IPS-18c (cell line): ENCODE results near the gene SP110.

ENCODE experiments used
- H3K4me3 ChIP-seq: 2 replicates; pipeline ENCODE4 v1.7.0; 2013; ENCODE audit warnings: low read depth, mild to moderate bottlenecking, low read length, moderate library complexity; ENCODE audit not compliant: insufficient read depth
- H3K9me3 ChIP-seq: one replicate; pipeline ENCODE4 v1.6.1; 2013; ENCODE audit warnings: mild to moderate bottlenecking, low read length, moderate library complexity; ENCODE audit not compliant: control insufficient read depth, insufficient read depth

Gene SP110

DNA sequence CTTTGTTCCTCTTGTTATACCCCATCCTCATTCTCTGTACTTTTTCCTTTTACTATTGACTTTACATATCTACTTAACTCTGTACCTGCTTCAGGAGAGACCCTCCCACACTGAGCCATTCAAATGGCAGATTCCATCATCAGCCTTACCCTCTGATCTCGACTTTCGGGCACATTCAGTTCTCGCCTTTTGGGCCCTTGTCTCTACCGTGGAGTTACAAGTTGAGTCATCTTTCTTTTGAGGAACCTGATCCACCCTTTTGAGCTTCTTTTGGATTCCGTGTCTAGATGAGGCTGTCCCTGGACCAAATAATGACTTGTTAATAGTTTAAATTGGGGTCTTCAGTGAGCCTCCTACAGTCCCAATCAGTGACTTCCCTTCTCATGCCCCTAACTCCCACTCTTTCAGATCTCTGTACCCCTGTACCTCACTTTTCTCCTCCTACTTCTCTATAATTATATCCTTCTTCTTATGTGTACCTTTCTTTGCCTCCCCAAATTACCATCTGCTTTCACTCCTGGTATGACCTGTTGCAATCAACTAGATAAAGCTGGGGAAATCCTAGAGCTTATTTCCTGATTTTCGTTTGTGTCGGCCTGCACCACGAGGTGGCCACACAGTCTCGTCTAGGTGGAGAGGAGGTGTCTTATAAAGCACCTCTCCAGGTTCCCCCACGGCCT lies 17.2 kb downstream of the SP110 start:
- no peak overlapping the region for H3K4me3 ChIP-seq

DNA sequence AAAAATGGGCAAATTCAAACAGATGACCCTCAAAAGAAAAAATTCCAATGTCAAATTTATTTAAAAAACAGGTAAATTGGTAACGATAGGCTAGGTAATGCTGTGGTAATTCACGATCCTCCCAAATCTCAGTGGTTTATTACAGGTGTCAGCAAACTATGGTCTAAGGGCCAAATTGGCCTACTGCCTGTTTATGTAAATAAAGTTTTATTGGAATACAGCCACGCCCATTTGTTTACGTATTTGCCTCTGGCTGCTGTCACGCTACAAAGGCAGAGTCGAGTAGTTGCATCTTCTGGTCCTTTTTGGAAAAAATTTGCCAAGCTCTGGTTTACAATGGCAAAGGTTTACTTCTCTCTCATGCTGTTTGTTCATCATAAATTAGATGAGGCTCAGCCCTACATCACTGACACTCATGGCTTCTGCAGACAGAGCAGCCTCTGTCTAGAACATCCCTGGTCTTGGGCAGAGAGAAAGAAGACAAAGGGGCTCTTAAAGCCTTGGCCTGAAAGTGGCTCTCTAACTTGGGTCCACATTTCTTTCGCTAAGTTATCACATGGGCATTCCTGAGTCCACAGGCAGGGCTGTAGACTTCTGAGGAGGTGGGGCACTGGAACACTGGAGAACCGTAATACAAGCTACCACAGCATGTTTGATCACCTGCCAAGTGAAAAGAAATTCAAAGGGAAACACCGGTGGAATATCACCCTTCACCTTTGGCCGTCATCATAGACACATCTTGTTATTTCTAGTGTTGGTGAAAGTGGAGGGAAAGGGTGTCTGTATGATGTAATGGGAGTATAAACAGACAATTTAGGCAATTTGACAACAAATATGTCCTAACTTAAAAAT lies 34.8 kb downstream of the SP110 start:
- no peaks in the 10 kb centered on the region for H3K9me3 ChIP-seq
- no peak overlapping the region for H3K4me3 ChIP-seq

More for the DNA sequence above, 17.2 kb downstream of the SP110 start:
- H3K9me3 ChIP-seq, result no peaks in the 10 kb centered on the region

DNA sequence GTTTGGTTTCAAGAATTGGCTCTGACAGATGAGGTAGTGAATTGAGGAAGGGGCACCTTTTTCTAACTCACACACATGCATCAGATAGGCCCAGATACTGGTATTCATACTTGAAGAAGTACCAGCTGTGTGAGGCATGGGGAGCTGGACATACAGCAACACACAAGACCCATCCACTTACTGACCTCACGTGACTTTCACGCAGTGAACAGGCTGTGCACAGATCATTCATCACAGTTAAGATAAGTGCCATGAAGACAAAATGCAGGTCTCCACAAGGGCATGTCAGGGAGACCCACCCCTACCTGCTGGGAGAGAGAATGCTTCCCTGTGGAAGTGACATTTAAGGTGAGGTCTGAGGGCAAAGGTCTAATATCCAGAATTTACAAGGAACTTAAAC lies 38.6 kb downstream of the SP110 start:
- no peak overlapping the region for H3K4me3 ChIP-seq
- H3K9me3 ChIP-seq, result no peaks in the 10 kb centered on the region

DNA sequence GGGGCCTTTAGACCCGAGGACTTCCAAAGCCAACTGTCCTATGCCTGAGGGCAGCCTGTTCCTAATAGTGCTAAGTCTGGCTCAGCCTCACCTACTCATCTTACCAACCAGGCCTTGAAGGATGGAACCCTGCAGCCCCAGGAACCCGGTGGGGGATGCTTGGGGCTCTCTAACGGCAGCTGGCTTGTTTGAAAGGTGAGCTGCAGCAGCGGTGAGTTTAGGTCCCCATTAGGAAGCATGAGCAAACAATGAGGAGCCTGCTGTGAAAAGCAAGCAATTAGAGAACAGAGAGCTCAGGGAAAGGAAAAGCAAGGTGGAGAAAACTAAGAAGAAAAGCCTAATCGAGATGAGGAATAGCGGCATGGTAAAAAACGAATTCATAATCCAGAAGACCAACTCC lies 39.9 kb downstream of the SP110 start:
- Histone ChIP-seq H3K4me3 (no peak overlapping the region), H3K9me3 (no peaks in the 10 kb centered on the region)

DNA sequence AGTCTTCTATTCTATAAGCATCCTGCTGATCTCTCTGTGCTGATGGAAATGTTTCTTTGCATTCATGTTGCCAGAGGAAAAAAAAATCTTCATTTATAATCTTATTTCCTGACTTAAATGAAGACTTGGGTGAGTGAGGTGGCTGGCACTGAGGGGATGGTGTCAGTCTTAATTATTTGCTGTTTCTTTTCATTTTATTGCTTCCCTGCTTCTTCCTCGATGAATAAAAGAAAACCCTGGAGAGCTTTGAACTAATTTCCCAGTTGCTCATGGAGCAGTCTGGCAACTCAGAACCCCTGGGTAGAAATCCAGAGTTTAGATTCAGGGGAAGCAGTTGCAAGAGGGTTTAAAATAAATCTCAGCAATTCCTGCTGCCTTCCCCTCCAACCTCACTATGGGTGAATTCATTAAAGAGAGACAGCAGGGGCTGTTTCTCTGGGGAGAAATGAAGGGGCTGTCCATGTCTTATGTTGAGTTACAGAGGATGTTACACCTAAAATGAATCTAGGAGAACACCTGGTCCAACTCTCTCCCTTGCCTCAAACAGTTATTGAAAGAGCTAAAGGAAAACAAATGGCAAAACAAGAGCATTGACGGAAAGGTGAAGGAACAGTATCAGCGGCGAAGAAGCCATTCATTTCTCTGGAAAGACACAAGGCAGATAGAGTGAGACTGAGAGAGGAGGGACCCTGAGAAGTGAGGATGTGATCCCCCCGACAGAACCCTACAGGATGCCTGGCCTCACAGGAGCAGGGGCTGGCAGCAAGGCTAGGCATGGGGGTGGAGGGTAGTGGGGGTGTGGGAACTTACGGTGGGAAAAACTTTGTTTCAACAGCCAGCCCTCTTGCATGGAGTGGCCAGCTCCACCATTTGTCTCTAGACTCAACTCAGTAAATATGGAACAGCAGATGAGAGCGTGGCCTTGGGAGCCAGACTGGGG lies 41.0 kb downstream of the SP110 start:
- no peak overlapping the region for H3K4me3 ChIP-seq
- H3K9me3 ChIP-seq, result no peaks in the 10 kb centered on the region

DNA sequence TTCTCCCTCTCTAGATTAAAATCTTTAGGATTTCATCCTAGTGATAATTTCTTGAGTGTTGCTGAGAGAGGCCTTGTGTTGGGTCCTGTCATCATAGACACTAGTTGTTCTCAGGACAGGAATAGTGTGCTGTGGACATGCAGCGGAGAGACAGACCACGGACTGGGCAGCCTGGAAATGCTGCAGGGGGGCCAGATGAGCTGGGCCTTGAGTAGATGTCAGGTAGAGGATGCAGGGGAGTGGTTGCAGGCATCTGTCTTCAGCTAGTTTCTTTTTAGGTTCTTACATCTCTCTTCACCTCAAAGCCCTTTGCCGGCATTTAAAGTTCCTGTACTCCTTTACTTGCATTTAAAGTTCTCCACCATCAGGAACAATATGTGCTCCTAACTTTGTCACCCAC lies 42.8 kb downstream of the SP110 start:
- Histone ChIP-seq H3K4me3 (no peak overlapping the region), H3K9me3 (no peaks in the 10 kb centered on the region)

DNA sequence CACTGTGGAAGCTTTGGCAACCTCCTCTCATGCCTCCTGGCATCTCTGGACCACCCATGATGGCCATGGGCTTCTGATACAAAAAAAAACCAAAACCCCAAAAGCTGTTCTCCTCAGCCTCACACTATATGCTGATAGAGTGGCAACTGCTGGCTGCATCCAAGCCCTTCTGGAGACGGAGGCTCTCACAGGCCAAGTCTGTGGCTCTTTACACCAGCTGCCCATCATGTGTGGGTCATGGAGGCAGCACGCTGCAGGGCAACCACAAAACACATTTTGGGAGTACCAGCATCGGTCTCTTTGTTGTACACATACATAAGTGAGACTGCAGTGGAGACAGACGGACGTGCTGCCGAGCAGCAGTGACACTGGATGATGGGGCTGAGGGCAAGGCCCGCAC lies 45.3 kb downstream of the SP110 start:
- Histone ChIP-seq H3K9me3 (no peaks in the 10 kb centered on the region), H3K4me3 (no peak overlapping the region)

DNA sequence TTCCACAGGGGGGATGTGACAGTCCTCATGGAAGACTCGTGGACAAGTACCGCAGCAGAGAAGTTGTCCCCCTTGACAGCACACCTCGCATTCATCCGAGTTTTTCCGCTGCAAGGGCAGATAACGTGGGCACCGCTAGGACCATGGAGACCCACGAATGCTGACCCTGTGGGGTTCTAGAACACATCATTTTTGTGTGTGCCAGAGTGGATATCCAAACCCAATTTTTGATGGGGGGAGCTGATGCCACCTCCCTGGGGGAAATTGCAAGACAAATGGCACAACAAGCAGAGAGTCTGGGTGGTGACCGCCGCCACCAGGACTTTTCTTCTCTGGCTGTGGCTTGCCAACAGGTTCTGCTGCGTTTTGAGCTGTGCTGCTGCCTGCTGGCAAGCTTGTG lies 46.9 kb downstream of the SP110 start:
- Histone ChIP-seq H3K9me3 (no peaks in the 10 kb centered on the region), H3K4me3 (no peak overlapping the region)

DNA sequence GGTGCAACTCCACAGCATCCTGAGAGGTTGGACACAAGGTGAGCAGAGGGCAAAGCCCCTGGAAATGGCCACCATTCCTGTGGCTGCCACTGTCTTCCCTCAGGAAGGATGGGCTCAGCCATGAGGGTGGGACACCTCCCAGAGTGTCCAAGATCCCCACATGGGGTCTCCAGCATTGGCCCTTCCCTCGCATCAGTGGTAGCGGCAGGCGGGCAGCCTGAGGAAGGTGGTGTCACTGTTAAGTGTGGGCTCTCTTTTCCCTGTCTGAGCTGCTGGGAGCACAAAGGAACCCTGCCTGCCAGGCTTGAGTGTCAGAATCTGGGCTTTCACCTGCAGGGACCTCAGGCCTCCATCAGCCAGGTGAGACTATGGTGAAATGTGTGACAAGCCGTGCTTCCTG lies 47.6 kb downstream of the SP110 start:
- Histone ChIP-seq H3K9me3 (no peaks in the 10 kb centered on the region), H3K4me3 (no peak overlapping the region)

DNA sequence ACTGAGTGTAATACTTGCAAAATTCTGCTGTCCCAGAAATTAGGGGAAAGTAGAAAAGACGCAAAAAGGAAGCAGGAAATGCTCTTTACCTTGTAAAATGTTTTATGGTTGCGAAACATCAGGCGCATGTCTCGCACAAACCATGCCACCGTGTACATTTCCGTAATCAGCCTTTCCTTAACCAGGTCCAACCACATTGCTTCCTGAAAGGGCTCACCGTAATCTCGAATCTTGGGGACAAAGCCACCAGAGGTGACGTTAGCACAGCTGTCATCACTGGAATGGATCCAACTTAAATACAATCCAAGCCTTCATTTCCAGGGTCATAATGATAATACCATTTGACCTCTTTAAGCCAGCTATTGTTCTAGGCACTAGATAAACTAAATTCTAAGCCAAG lies 49.3 kb downstream of the SP110 start:
- Histone ChIP-seq H3K4me3 (no peak overlapping the region), H3K9me3 (no peaks in the 10 kb centered on the region)

DNA sequence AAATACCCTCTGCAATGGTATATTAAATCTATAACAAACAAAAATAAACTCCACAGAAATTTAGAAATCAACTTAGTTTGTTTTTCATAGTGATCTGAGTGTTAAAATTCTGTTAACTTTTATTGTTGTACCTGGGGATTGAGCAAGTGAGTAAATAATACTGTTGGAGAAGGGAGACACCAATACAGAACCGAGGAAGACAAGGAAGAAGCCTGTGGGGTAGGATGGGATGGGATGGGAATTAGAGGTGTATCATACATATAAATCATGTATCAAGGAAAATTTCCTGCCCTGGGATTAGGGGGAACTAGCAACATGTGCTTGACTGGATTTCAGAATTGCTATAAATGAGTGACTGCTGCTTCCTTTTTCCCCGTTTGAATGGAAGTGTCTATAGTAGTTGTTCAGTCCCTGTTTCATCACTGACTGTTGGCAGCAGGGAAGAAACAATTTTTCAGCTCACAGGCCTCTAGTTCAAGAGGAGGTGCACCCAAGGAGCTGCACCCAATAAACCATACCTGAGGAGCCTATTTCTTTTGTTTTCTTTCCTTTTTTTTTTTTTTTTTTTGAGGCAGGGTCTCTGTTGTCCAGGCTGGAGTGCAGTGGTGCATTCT lies 53.1 kb downstream of the SP110 start:
- Histone ChIP-seq H3K4me3 (no peak overlapping the region), H3K9me3 (no peaks in the 10 kb centered on the region)

DNA sequence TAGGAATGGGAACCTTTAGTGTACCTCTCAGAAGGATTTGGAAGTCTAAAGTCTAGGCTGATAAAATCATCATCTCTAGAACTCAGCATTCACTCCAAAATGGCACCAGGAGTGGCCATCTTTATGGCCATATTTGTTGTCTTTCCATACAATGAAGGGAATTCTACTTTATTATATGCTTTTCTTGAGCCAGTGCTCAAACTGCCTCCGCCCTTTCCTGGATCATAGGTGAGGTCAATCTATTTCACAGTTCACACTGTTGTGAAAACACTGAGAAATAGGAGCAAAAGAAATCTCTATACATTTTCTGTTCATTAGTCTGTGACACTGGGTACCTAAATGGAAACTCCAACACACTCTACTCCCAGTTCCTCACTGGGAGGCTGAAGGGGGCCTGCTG lies 55.6 kb downstream of the SP110 start:
- H3K4me3 ChIP-seq, result no peak overlapping the region
- no peaks in the 10 kb centered on the region for H3K9me3 ChIP-seq

DNA sequence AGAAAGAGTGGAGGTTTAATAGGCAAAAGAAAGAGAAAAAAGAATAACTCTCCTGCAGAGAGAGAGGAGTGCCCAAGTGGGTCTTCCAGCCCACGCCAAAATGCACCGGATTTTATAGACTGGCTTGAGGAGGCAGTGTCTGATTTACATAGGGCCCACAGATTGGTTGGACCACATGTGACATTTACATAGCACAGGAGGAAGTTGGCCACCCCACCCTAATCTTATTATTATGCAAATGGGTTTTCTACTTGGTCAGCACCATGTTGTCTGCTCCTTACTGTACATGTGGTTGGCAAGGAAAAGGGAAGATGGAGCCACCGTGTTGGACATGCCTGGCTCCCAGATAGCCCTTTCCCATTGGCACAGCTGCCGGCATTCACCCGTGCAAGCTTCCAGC lies 56.8 kb downstream of the SP110 start:
- no peak overlapping the region for H3K4me3 ChIP-seq
- H3K9me3 ChIP-seq, result no peaks in the 10 kb centered on the region

DNA sequence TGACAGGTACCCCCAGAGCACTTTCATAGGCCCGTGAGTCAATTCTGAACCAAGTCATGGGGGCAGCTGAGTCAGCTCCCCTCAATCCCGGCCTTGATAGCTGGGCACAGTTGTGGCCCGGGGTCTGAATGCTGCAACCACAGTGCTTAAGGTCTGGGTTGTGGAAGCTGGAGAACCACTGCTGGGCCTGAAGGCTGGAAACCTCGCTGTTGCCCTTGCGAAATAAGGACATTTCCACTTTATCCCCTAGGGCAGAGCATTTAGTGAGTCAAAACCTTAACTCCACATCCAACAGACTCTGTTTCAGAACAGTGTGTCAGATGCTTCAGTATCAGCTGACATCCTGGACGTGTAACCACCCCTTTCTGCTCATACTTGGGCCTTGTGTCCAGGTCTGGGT lies 58.6 kb downstream of the SP110 start:
- no peak overlapping the region for H3K4me3 ChIP-seq
- no peaks in the 10 kb centered on the region for H3K9me3 ChIP-seq

DNA sequence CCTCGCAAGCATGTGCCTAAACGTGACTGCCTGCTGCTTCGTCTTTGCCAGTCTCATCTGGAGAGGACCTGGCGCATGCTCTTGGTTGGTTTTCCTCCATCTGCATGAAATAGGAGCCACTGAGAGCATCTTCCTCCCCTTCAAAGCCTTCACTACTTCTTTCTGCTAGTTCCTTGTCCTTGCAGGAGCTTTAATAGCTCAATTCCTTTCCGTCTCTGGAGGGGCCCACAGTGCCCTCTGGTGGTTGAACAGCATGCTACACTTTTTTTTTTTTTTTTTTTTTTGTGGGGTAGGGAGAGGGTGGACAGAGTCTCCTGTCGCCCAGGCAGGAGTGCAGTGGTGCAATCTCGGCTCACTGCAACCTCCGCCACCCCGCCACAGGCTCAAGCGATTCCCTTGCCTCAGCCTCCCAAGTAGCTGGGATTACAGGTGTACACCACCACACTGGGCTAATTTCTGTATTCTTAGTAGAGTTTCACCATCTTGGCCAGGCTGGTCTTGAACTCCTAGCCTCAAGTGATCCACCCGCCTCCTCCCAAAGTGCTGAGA lies 59.6 kb downstream of the SP110 start:
- Histone ChIP-seq H3K4me3 (no peak overlapping the region), H3K9me3 (no peaks in the 10 kb centered on the region)

DNA sequence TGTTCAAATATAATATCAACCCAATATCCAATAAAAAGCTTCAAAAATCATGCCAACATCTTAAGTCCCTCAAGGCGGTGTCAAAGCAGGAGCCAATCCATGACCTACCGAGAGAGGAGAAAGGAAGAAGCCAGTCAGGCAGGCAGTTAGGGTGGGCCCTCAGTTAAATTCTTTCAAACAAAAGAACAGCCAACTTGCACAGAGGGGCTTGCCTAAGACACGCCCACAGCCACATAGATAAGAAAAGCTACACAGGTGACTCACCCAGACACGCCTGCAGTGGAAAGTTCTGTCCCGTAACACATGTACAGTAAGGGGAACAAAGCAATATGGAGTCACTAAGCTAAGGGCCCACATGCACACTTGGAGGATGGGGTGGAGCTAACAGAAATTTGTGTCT lies 61.3 kb downstream of the SP110 start:
- no peak overlapping the region for H3K4me3 ChIP-seq

More for the DNA sequence above, 61.3 kb downstream of the SP110 start:
- H3K9me3 ChIP-seq, result no peaks in the 10 kb centered on the region
